ENCODE data around the gene CAPN14.

The CAPN14 gene

GRCh38 chr2:31241625-31242270 is 24.4 kb upstream of the CAPN14 start:
- no peak overlapping the region for H3K4ac ChIP-seq (ENCODE audit: low read length)
- H3K79me1 ChIP-seq (ENCODE audit: low read depth, low read length) = no peaks in the 10 kb centered on the region
- H2BK15ac ChIP-seq (ENCODE audit: low read length) = no peak overlapping the region
- no peak overlapping the region for H3K4me2 ChIP-seq (ENCODE audit: insufficient read depth, low read length, poor library complexity, severe bottlenecking)
- H3K27me3 ChIP-seq (ENCODE audit: control insufficient read depth in 3 of 3, insufficient read depth in 3 of 3, low read depth in 1 of 3, low read length in 3 of 3) = no peaks in the 10 kb centered on the region
- H3K36me3 ChIP-seq (replicated peaks in 1 of 2; ENCODE audit: control insufficient read depth in 2 of 2, insufficient read depth in 2 of 2, low read length in 2 of 2) = no peaks in the 10 kb centered on the region
- no peak overlapping the region for H2BK120ac ChIP-seq (ENCODE audit: low read depth, low read length)
- H2BK5ac ChIP-seq (ENCODE audit: low read length) = no peak overlapping the region
- DNase-seq (ENCODE audit: low spot score) = no peak
- no peak overlapping the region for H4K91ac ChIP-seq (ENCODE audit: low read depth, low read length, poor library complexity)
- no peaks in the 10 kb centered on the region for H3K9me3 ChIP-seq (replicated peaks in 1 of 2; ENCODE audit: control insufficient read depth in 2 of 2, insufficient read depth in 1 of 2, low read depth in 1 of 2, low read length in 2 of 2)
- no peak overlapping the region for H2AFZ ChIP-seq (ENCODE audit: low read length)
- H3K14ac ChIP-seq (ENCODE audit: low read length) = no peak overlapping the region
- H3K4me1 ChIP-seq (ENCODE audit: control insufficient read depth in 2 of 2, insufficient read depth in 1 of 2, low read depth in 1 of 2, low read length in 2 of 2) = no peaks in the 10 kb centered on the region
- no CpG with 5 or more reads among the region's 10 CpGs for WGBS, 2 donors (ENCODE audit: extremely low coverage in 2 of 2, insufficient read length in 2 of 2, insufficient replicate concordance in 1 of 2)
- H3K18ac ChIP-seq (ENCODE audit: low read length) = no peak overlapping the region
- H3K27ac ChIP-seq (replicated peaks; ENCODE audit: low read length) = no peak overlapping the region
- no peak overlapping the region for H3K4me3 ChIP-seq (ENCODE audit: low read length in 2 of 2)
- no peak overlapping the region for H2AK5ac ChIP-seq (ENCODE audit: low read depth, low read length)
- H2BK12ac ChIP-seq (ENCODE audit: low read length) = no peak overlapping the region
- H3K9ac ChIP-seq (ENCODE audit: low read depth, low read length, poor library complexity) = peak overlapping the region; percentile 38
- H3K23ac ChIP-seq (ENCODE audit: low read depth, low read length, poor library complexity) = peak overlapping the region; percentile 5
- no peak overlapping the region for H4K8ac ChIP-seq (ENCODE audit: low read depth, low read length)

DNA sequence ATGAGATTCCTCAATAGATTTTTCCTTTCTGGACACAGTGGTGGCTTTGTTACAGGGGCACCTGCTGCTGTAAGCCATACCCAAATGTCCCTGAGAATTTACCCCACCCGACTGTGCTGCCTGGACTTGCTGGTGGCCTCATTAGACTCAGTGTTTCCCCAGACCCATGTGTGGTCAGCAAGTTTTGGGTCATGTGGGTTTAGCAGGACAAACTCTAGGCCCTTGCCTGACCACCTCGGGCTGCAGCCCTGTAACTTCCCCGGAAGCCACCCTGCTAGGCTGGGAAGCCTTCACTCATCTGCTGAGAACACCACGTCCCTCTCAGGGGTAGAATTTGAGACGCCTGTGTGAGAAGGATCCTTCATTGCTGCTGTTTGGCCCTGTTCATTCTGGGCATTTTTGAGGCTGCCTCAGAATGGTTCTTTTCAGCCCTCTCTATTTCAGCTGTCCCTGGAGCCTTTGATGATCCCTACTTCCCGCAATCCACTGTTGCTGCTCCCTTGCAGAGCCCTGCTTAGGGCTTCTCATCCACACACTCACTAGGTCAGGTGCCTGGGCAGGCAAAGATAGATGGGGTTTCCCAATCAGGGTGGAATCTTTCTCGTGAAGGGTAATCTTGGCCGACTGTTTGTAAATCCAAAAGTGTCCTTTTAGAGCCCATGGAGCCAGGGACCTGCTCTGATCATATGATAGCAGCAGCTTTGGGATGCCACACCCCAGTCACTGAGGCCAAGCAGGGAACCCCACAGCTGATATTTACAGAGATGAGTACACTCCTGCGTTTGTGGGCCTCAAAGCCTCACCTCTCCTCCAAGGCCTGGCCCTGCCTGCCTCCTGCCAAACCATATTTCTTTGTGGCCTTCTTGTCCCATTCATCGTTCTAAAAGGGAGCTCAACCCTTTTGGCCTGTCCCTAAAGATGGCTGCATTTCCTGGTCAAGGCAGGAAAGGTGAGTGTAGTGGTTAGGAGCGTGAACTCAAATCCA is 23.4 kb upstream of the CAPN14 start:
- H2BK15ac ChIP-seq (ENCODE audit: low read length) = no peak overlapping the region
- no peak overlapping the region for H2AFZ ChIP-seq (ENCODE audit: low read length)
- no peak overlapping the region for H2AK5ac ChIP-seq (ENCODE audit: low read depth, low read length)
- H3K27me3 ChIP-seq (ENCODE audit: control insufficient read depth in 3 of 3, insufficient read depth in 3 of 3, low read depth in 1 of 3, low read length in 3 of 3) = no peaks in the 10 kb centered on the region
- H3K79me1 ChIP-seq (ENCODE audit: low read depth, low read length) = no peaks in the 10 kb centered on the region
- no peak overlapping the region for H3K4me2 ChIP-seq (ENCODE audit: insufficient read depth, low read length, poor library complexity, severe bottlenecking)
- H3K36me3 ChIP-seq (replicated peaks in 1 of 2; ENCODE audit: control insufficient read depth in 2 of 2, insufficient read depth in 2 of 2, low read length in 2 of 2) = no peaks in the 10 kb centered on the region
- no peak overlapping the region for H3K4me3 ChIP-seq (ENCODE audit: low read length in 2 of 2)
- H3K27ac ChIP-seq (replicated peaks; ENCODE audit: low read length) = no peak overlapping the region
- H3K9me3 ChIP-seq (replicated peaks in 1 of 2; ENCODE audit: control insufficient read depth in 2 of 2, insufficient read depth in 1 of 2, low read depth in 1 of 2, low read length in 2 of 2) = no peaks in the 10 kb centered on the region
- no peak overlapping the region for H3K9ac ChIP-seq (ENCODE audit: low read depth, low read length, poor library complexity)
- H3K4ac ChIP-seq (ENCODE audit: low read length) = no peak overlapping the region
- H4K91ac ChIP-seq (ENCODE audit: low read depth, low read length, poor library complexity) = no peak overlapping the region
- H3K4me1 ChIP-seq (ENCODE audit: control insufficient read depth in 2 of 2, insufficient read depth in 1 of 2, low read depth in 1 of 2, low read length in 2 of 2) = no peaks in the 10 kb centered on the region
- no peak overlapping the region for H2BK5ac ChIP-seq (ENCODE audit: low read length)
- no peak overlapping the region for H3K23ac ChIP-seq (ENCODE audit: low read depth, low read length, poor library complexity)
- H2BK12ac ChIP-seq (ENCODE audit: low read length) = no peak overlapping the region
- H3K18ac ChIP-seq (ENCODE audit: low read length) = no peak overlapping the region
- no CpG with 5 or more reads among the region's 11 CpGs for WGBS, 2 donors (ENCODE audit: extremely low coverage in 2 of 2, insufficient read length in 2 of 2, insufficient replicate concordance in 1 of 2)
- H2BK120ac ChIP-seq (ENCODE audit: low read depth, low read length) = no peak overlapping the region
- H3K14ac ChIP-seq (ENCODE audit: low read length) = no peak overlapping the region
- no peak overlapping the region for H4K8ac ChIP-seq (ENCODE audit: low read depth, low read length)
- DNase-seq (ENCODE audit: low spot score) = no peak

- H2AFZ ChIP-seq (ENCODE audit: low read length) = no peak overlapping the region
- no peak overlapping the region for H2BK5ac ChIP-seq (ENCODE audit: low read length)
- H3K4me3 ChIP-seq (ENCODE audit: low read length in 2 of 2) = no peak overlapping the region
- H2BK120ac ChIP-seq (ENCODE audit: low read depth, low read length) = no peak overlapping the region
- H2BK12ac ChIP-seq (ENCODE audit: low read length) = no peak overlapping the region
- DNase-seq (ENCODE audit: low spot score) = no peak
- H3K23ac ChIP-seq (ENCODE audit: low read depth, low read length, poor library complexity) = peak overlapping the region; percentile 13
- no peak overlapping the region for H3K4ac ChIP-seq (ENCODE audit: low read length)
- no peak overlapping the region for H4K91ac ChIP-seq (ENCODE audit: low read depth, low read length, poor library complexity)
- H3K27ac ChIP-seq (replicated peaks; ENCODE audit: low read length) = no peak overlapping the region
- H3K27me3 ChIP-seq (ENCODE audit: control insufficient read depth in 3 of 3, insufficient read depth in 3 of 3, low read depth in 1 of 3, low read length in 3 of 3) = peaks cover 0 to under 1% (median 0%) of the 10 kb centered on the region in 3 experiments
- H3K9ac ChIP-seq (ENCODE audit: low read depth, low read length, poor library complexity) = peak overlapping the region; percentile 38
- no CpG with 5 or more reads among the region's 22 CpGs for WGBS, 2 donors (ENCODE audit: extremely low coverage in 2 of 2, insufficient read length in 2 of 2, insufficient replicate concordance in 1 of 2)
- H3K4me2 ChIP-seq (ENCODE audit: insufficient read depth, low read length, poor library complexity, severe bottlenecking) = no peak overlapping the region
- H2AK5ac ChIP-seq (ENCODE audit: low read depth, low read length) = no peak overlapping the region
- H3K18ac ChIP-seq (ENCODE audit: low read length) = peak overlapping the region; percentile 33
- H3K14ac ChIP-seq (ENCODE audit: low read length) = no peak overlapping the region
- no peaks in the 10 kb centered on the region for H3K36me3 ChIP-seq (replicated peaks in 1 of 2; ENCODE audit: control insufficient read depth in 2 of 2, insufficient read depth in 2 of 2, low read length in 2 of 2)
- no peaks in the 10 kb centered on the region for H3K9me3 ChIP-seq (replicated peaks in 1 of 2; ENCODE audit: control insufficient read depth in 2 of 2, insufficient read depth in 1 of 2, low read depth in 1 of 2, low read length in 2 of 2)
- H4K8ac ChIP-seq (ENCODE audit: low read depth, low read length) = no peak overlapping the region
- H2BK15ac ChIP-seq (ENCODE audit: low read length) = no peak overlapping the region
- H3K79me1 ChIP-seq (ENCODE audit: low read depth, low read length) = no peaks in the 10 kb centered on the region
- peaks cover 0 to 1% of the 10 kb centered on the region in 2 donors for H3K4me1 ChIP-seq (ENCODE audit: control insufficient read depth in 2 of 2, insufficient read depth in 1 of 2, low read depth in 1 of 2, low read length in 2 of 2)
These were observed 22.4 kb upstream of the CAPN14 start for GRCh38 chr2:31239593-31240177.
